HG03432 (cell line): ENCODE results near the gene RUNX2.

ENCODE experiments used
- ATAC-seq: cut with Tn5 transposase; IDR thresholded peaks from one replicate; pipeline ENCODE4 v1.9.1; 2021; ENCODE audit warnings: mild to moderate bottlenecking, moderate library complexity; ENCODE audit not compliant: unreplicated experiment

Gene RUNX2

DNA sequence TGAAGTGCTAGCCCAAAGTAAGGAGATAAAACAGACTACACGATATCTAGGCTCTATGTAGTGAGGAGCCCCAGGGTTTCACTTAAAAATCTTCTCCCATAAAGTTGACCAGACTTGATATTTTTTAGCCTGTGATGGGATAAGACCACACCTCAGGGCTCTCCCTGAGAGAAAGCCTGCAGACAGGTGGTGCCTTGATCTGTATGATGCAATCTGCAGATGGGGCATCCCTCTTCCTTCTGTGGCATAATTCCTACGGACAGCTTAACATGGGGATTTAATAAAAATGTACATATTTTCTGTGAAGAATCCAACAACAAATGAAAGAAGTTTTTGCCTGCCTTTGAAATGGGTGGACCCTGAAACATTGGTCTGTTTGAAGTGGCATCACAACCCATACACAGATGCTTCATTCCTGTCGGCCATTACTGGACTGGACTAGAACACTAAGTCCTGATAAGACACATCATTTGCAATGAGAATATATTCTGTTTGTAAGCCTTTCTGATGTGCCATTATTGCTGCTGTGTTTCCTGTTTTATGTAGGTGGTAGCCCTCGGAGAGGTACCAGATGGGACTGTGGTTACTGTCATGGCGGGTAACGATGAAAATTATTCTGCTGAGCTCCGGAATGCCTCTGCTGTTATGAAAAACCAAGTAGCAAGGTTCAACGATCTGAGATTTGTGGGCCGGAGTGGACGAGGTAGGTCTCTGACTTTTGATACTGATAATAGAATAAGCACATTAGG lies 103.4 kb downstream of the RUNX2 start:
- ATAC-seq: no peak

DNA sequence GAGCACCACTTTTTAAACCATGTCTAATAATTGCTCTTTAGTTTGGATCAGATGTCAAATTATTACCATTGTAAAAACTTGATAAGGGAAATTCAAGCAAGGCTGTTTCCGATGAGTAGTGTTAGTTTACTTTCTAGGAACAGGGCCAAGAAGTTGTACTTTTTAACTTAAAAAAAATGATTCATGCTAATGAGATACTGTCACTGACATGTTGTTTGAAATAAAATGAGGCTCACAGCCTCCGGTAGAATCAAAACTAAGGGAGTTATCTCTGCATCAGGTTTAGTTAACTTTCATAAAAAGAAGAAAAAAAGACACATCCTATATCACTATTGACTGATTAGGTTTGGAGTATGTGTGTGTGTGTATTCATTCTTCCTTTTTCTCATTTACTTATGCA lies 104.8 kb downstream of the RUNX2 start:
- no peak for ATAC-seq

DNA sequence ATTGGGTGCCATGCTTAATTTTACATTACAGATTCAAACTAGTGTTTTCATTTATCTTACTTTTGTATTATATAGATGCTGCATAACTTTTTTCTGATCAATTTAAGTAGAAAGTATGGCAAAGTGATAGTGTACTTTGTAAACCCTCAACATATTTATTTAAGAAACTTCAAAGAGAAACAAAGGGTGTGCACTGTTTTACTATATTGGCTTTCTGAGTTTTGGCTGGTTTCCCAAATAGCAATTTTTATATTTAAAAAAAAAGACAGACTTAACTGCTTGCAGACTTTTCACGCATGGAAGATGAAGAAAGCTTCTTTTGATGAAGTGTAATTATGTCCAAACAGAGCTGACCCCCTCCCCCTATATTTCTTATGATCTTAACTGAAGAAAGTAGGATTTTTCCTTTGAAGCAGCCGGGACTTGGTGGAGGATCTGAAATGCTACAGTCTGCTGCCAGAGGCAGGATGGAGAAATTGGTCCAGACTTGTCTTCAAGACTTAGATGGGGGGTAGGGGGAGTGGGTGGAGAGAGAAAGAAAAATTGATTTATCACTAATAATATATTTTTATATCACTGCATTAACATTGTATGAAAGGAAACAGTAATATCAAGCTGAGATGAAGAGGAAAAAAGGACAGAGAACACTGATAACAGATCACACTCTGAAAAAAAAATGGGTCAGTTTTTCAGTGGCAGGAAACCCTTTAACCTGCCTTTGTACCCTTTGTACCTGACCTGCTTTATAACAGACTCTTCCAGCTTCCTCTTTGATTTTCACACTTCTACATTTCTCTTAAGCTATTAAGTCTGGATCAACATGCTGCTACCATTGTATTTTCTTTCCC lies 105.6 kb downstream of the RUNX2 start:
- ATAC-seq: no peak

DNA sequence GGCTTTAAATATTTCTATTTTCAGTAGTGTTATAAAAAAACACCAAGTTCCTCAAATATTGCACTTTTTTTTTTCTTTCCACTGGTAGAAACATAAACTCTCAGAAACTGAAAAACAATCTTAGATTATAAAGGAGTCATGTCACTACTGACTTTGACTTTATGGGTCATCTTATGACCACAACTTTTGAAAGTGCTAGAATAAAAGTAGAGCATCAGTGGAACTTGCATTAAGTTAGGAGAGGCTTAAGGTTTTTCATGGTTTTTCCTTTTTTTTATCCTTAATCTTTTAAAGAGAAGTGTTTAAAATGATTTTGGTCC lies 106.2 kb downstream of the RUNX2 start:
- ATAC-seq: no peak

DNA sequence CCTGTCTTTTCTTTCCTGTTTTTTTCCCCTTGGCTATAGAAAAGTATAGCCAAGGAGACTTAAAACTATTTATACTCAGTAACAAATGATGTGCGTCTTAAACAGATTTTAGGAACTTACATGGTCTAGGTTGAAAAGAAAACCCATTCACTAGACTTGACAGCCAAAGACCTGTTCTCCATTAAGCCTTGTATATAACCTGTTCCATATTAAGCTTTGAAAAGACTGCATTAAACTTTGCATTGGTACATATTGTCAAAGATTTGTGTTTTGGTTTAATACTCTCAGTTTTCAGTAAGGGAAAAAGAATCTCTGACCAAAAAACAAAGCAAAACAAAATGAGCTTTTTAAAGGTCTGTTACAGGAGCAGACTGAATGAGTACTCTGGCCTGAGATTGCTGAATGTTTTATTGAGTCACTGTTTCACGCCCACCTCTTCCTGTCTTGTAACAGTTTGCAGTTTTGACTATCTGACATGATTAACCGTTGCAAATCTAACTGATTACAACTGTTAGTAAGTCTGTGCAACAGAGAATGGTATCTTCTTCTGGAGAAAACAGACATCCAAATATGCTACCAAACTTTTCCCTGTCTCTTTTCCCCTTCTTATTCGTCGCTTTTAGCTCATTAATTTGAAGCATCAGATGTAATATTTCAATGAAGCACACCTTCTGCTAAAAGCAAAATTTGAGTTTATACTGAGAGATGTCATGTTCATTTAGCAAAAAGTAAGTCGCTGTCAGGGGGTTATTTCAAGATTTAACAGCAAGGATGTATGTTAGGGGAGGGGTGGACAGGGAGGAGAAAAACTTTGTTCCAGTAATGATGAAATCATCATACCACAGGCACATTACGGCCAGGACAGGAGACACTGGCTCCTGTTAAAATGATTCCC lies 108.7 kb downstream of the RUNX2 start:
- peak; percentile 63 for ATAC-seq

DNA sequence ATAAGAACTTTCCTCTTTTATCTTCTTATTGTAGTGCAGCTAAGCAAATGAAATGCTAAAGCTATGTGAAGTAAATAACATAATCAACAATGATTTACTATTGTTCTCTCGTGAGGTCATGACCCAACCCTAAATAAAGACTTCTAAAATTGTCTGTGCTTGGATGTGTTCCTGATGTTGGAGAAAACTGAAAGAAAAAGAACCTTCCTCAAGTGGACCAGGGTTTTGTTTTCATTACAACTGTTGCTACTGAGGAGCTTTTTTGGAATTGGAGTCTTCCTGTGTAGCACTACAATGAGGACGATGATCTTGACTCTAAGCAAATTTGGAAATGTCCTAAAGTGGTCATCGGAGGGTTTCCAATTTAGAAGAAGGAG lies 109.3 kb downstream of the RUNX2 start:
- no peak for ATAC-seq

DNA sequence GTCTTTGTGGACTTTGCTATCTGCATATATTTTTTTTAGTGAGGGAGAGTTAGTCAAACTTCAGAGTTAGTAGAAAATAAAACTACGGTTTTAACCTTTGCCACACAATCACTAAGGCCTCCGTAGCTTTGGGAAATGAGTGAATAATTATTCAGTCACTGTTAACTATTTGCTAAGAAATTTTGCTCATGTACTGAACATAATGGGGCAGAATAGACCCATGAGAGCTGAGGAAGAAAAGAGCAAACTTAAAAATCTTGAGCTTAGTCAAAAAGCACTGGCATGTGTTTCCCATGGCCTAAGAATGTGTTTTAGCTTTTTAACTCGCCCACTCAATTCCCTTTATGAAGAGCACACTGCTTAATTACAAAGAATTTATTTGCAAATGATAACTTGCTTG lies 110.0 kb downstream of the RUNX2 start:
- no peak for ATAC-seq

DNA sequence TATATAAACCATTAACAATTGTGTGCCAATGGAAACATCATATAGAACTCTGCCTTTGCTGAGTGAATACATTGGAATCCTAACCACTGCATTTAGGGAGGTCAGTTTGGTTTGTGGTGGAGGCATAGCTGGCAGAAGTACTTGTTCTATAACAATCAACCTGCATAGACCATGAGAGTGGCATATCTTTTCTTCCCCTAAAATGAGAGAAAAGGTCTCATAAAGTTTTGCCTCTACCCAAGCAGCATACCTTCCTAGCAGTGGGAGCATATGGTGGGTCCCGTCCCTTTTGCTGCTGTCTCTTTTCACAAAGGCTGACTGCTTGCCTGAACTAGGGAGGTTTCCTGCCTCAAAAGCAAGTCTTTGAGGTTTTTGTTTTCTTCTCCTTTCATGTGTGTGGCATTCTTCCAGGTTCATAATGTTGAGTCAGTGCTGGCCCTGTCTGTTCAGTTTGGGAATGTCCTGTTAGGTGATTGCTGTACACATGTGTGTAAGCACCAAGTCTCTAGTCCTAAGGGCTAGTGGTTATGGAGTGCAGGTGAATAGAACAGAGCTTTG lies 110.8 kb downstream of the RUNX2 start:
- no peak for ATAC-seq

DNA sequence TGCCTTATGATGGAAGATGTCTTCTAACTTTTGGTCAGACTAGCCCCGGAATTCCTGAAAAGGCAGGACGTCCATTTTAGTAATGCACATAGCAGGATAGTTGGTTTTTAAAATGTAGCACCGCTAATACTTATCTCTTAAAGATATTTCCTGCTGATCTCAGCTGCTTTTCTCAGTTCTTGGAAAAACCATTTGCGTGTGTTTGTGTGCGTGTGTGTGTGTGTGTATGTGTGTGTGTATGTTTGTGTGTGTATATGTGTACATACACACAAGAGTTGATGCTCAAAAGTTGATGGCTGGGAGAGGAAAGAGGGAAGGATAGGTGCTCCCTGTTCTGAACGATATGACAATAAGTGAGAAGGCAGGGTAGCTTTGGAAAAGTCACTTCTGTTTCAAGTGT lies 111.3 kb downstream of the RUNX2 start:
- ATAC-seq: no peak

DNA sequence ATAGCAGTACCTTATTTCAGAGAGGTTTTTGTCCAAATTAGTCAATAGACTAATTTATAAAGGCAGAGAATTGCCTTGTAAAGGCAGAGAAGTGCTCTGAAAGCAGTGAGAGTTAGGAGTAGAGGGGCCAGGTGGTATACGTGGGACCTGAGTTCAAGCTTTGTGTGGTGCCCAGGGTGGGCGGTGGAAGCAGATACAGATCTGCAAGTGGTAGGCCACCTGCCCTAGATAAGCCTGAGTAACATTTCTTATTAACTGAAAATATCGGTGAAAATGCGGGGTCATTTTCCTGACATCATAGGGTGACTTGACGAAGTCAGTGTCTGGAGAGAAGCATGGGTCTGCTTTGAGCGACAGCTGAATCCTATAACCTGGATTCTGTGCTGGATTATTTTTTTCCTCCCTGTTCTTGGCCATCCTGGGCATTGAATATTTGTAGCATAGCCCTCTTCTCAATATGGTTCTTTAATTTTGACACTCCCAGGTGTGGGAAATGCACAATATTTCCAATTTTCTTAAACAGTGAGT lies 111.8 kb downstream of the RUNX2 start:
- no peak for ATAC-seq

DNA sequence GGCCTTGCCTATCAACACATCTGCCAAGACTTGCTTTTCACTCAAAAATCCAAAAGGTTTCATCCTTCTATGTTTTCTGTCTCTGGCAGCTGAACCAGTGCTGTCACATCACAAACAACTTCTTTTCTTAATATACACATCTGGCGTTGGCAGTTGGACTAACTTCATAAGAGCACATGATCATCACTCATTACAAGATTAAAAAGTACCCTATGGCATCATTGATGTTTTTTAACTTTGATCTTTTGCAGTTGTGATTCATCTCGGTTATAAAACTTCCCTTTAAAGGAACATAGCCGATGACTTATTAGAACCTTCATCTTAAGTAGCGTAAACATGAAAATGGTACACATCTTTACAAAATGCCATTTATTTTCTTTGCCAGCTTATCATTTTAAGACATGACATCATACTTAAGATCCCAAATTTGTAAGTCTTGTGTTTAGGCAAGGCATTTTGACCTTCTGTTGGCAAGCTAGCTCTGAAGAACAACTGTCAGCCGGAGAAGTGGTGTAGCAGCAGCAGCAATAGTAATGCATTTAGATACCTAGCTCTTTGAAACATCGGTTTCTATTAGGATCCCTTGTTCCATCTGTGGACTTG lies 113.8 kb downstream of the RUNX2 start:
- ATAC-seq: no peak

DNA sequence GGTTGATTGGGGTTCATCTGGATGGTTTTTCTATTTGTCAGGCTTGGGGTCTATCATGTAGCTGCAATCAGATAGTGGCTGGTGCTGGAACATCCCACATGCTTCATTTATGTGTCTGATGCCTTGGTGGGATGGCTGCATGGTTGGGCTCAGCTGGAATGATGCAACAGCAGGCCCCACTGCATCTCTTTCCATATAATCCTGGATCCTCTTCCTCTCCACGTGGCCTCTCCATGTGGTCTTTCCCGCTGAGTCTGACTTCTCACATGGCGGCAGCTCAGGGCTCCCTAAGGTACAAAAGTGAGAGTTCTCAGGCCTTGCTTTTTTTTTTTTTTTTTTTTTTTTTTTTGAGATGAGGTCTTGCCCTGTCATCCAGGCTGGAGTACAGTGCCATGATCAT lies 114.6 kb downstream of the RUNX2 start:
- no peak for ATAC-seq

DNA sequence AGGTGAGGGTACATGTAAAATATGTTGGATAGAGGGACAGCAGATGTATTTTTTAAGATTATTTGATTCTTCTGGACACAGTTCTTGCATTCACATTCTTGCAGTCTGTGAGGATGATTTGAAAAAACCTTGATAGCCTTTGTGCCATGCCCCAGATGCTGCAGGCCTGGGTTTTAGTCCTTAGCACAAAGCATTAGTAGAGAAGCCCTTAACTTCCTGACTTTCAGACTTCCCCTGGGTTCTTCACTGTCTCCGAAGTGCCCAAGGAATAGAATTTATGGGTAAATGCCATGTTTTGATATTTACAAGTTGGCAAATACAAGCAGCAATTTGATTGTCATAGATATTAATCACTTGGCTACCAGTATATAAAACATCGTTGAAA lies 117.2 kb downstream of the RUNX2 start:
- no peak for ATAC-seq

DNA sequence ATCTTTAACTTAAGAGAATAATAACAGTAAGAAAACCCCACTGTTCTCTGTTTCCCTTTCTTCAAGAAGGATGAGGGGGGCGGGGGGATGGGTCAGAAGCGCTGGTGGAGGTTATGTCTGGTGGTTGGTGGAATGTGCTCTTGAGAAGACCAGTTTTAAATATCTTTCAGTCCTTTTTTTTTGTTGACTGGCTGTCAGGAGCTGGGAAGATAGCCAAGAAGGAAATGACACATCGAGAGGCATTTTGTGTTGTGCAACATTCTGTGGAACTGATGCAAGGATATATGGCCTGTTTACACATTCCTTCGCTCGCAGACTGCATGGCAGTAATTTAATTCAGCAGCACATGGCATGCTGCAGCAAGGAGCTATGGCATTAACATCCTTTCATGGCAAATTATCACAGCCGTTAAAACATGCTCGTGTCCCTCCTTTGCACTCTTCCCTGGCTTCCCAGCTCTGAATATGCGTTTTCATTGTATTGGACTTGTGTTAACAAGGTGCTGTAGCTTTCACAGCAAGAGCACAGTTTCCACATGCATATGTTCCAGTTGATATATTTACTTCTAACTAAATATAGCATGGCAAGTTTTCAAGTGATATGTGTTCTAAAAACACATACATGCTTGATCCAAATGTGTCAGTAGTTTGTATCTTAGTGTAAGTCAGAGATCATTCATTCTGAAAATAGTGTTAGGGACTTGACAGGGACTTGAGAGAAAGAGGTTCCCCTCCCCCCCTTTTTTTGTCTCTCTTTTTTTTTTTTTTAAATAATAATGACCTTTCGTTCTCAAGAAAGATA lies 117.8 kb downstream of the RUNX2 start:
- ATAC-seq: no peak

DNA sequence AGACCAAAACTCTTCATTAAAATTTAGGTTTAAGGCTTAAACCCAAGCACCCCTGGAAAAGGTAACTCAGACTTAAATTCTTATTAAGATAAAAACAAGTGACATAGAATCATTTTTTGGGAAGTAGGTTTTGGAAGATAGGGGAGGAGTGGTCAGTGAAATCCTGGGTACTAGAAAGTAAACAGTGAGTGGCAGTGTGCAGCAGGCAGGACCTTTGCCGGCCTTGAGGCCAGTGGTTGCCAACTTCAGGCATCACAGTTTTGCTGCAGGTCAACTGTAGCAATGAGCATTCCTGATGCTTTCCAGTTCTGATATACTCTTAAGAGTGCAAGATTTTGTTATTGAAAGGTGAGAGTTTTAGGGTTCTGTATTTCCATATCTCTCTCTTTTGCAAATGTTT lies 118.9 kb downstream of the RUNX2 start:
- no peak for ATAC-seq

DNA sequence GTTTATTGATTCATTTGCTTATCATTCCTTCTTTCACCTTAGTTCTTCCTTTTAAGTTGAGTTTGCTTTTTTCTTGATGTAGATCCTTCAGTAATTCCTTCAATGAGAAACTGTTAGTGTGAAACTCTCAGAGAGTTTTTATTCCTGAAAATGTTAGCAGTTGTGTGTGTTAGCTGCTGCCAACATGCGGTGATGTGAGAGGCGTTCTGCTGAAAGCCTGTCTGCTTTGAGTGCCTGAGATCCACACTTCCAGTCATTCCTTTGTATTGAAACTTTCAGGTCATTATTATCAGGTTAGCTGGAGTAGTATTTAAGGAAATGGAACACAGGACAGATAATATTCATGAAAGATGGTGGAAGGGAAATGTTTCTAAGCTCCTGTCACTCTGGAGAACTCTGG lies 119.6 kb downstream of the RUNX2 start:
- ATAC-seq: no peak

DNA sequence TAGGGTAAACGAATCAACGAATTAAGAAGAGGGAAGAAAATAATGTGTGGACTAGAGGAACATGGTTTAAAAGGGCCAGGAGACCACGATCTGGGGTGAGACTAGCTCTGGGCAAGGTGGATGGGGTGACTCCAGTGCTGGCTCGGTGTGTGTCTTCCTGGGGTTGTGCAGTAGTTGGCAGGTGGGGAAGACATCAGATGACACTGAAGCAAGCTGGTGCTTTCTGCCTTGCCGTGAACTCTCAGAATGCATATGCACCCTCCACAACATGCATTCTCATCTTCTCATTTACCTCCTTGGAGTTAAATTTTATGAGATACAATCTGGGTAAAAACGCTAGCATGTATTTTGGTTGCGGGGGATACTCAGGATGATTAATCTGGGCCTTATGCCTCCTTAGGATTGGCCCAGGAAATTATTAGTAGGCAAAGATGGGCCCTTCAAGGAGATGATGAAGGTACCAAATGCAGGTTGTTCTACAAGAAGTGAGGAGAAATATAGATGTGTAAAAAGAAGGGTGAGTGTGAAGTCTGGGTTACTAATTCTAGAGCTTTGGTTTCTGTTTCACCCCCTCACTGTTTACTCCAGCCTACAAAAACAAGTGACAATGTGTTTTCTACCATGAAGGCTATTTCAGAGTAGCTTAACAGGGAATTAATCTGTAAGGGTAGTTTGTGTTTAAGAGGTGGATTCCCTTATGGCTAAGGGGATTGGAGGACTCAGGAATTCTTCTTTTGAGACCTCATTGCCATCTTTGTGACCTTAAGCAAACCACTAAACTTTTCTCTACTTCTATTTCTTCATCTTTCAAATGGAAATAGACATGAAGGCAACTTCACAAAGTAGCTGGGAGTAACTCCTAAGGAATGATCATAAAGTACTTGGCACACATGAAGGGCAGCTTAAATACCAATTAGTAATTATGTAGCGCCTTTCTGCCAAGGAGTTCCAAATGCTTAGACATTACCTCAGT lies 120.6 kb downstream of the RUNX2 start:
- ATAC-seq: no peak

DNA sequence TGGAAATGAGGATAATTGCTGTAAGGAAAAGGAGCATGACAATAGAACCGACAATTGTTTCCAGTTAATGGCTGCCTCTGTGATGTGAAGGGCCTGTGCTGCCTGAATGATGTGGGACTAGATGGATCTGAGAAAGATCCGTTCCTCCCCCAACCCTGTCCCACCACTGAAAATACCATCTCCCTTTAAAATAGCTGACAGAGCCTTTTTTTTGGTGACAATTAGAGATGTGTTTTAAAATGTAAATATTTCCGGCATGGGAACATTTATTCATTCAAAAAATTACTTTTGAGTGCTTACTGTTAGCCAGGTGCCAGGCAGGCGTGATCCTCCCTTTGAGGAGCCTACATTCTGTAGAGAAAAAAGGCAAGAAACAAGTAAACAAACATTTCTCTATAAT lies 122.0 kb downstream of the RUNX2 start:
- no peak for ATAC-seq

DNA sequence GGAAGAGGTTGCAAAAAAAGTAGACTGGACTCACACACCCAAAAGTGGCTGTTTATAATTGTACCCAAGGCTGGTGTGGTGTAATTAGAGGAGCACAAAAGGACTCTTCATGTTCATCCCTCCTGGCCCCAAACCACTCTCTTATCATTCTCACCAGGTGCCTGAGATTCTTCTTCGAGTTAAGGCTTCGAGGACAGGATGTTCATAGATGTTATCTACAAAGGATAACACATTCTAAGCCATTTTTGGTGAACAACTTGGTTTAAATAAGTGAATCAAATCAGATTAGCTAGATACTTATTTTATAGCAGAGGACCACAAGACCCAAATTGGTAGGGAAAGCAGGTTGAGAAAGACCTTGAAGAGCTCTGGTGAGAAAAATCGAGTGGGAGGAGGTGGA lies 122.7 kb downstream of the RUNX2 start:
- no peak for ATAC-seq
